HL-60/S4 (cell line): ENCODE results near the gene ECT2.
"Not testable (repeated sequence)": the region's sequence is repeated elsewhere in the genome, so short reads cannot be mapped to it uniquely, and the experiment has no call there.

ENCODE experiments used
- in situ Hi-C: fragments of 300-500 bp; cut with MboI; formaldehyde crosslinking; loops from 2 replicates; pipeline ENCODE4 v1.14.3; 2022; ENCODE audit warnings: low sequenced_read_pairs

ECT2 gene

DNA sequence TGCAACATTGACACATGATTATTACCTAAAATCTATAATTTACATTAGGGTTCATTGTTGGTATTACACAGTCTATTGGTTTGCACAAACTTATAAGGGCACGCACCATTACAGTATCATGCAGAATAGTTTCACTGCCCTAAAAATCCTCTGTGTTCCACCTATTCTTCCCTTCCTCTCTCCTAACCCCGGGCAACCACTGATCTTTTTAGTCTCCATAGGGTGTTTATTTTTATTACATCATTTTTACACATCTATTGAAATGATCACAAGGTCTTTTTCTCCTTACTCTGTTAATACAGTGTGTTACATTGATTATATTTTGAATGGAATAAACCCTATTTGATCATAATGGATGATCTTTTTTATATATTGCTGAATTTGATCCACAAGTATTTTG, 15.5 kb upstream of the ECT2 start:
- in situ Hi-C loops, result no loop called here

DNA sequence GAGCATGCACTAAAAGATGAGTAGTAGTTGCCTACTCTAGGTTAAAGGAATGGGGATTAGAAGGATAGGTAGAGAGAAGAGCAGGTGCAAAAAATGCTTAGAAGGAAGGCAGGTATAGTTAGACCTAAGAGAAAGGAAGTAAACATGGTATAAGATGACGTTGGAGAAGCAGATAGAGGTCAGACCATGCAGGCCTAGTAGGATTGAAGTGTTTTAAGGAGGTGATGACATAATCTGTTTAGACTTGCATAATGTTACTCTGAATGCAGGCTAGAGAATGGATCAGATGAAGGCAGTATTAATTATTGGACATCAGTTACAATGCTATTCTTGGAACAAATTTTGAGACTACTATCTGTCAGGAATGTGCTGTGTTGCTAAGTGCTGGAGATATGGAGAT, 11.1 kb upstream of the ECT2 start:
- in situ Hi-C loops, result no loop called here

DNA sequence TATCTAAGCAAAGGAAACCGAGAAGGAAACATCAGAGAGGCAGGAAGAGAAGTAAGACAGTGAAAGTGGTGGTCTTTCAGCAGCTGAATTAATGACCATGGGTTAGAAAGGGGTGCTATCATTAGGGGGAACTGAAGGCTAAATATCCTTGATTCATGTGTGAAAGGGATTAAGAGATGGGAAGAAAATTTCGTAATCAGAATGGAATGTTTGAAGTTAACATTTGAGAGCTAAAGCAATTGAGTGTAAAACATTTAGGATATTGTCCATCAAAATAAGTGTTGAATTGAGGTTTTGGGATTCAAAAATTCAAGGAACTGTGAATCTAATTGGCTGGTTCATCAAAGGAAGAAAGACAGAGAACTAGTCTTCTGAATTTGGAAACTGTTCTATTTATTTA, 4.1 kb upstream of the ECT2 start:
- in situ Hi-C loops, result no loop called here

DNA sequence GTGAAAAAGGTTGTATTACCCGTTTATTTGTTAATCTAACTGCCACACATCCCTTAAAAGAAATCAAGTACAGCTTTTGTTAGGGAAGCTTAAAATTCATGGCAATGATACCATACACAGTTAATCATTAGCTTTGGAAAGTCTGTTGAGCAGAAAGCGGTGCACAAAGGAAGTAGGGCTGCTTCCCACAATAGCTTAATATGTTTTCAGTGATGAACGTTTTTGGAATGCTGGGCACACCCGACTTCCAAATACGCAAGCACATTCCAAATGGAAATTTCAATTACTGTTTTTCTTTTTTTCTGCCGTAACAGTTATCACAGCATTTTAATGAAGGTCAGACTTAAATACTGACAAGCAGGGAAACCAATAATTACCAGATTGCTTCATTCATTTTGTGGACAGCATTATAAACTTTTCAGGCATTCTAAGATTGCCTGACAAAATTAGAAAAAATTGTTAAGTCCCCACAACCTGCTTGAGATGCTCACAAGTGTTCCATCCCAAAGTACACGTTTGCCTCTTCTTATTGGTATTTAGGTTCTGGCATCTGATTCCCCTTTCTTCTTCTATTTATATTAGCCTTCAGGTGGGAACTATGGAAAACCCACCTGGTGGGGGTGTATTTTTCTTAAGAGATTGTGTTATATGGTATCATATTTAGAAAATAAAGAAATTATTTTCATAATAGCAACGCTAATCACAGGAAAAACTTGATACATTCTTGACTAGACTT, 1.1 kb upstream of the ECT2 start:
- in situ Hi-C loops, result no loop called here

DNA sequence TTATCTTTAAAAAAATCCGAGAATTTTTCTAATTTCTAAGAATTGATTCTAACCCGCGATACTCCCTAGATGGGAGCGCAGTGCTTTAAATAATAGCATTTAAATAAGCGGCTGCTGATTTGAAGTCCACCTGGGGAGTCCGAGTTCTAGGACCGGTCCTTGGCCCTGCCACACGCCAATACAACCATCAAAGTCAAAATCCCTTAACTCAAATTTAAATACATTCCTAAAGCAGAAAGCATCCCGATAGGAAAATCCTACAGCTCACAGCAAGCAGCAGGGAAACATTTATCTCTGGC, 508 bp upstream of the ECT2 start:
- in situ Hi-C loops, result no loop called here

DNA sequence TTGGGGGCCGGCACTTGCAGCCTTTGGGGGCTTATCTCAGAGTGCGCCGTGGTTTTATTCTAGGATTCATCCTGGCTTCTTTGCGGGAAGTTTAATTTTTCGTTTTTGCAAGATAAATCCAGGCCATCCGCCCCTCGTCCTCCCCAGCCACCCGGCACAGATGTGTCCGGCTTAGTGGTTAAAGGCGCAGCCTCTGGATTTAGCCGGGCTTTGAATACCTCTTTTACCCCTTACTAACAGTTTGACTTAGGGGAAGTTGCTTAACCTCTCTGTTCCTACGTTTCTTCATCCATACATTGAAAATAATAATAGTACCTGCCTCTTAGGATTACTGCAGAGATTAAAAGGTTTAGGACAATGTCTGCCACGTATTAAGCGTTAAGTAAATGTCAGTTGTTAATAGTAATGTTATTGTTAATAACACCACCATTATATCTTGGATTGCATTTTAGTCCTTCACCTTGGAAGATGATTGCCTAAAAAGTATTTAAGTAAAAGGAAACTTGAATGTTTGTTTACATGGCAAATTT, 714 bp downstream of the ECT2 start:
- in situ Hi-C loops, result no loop called here

DNA sequence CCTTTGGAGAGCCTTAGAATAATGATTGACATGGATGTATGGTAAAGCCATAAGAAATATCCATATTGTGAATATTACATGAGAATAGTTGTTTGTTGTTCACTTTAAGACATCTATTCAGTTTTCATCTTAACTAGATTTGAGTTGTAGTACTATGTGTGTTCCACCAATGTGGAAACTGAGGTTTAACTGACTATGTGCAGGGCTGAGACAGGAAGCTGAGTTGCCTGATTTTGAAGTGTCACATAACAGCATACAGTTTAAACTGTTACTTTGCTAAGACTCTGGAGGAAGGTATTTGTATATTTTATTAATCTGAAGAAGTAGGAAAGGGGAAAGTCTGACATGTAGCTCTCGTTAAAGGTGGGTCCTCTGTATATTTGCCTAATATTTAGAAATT, 2.1 kb downstream of the ECT2 start:
- in situ Hi-C loops, result no loop called here

DNA sequence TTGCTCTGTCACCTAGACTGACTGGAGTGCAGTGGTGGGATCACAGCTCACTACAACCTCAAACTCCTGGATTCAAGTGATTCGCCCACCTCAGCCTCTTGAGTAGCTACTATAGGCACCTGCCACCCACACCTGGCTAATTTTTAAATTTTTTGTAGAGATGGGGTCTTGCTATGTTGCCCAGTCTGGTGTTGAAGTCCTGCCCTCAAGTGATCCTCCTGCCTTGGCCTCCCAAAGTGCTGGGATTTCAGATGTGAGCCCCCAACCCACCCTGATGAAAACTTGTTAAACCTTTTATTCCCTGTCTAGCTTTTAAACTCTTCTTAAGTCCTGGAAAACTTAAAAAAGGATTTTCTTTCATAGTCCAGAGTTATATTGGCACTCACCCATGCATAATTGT, 2.6 kb downstream of the ECT2 start:
- in situ Hi-C loops, result no loop called here

DNA sequence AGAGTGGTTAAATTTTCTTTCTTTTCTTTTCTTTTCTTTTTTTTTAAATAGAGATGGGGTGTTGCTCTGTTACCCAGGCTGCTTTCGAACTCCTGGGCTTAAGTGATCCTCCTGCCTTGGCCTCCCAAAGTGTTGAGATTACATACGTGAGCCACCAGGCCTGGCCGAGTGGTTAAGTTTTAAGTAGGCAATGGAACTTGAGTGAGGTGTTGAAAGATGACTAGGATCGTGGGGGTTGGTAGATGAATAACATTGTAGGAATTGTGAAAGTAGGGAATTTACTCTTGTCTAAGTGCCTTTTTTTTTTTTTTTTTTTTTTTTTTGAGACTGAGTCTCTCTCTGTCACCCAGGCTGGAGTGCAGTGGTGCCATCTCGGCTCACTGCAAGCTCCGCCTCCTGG, 9.9 kb downstream of the ECT2 start:
- in situ Hi-C loops, result not testable (repeated sequence)

DNA sequence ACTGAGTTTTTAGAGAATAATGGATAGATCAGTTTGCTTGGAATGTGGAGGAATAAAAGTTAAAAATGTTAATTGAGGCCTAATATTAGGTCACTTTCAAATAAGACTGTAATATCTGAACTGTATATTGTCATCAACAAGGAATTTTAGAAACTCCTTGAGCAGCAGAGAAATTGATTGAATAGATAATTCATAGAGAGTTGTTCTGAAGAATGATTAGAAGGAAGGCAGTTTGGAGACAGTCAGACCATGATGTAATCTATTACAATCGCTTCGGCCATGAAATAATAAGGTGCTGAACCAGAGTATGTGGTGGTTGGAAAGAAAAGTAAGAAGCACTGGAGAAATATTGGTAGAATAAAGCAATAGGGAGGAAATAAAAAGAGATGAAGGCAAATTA, 15.7 kb downstream of the ECT2 start:
- in situ Hi-C loops, result no loop called here

DNA sequence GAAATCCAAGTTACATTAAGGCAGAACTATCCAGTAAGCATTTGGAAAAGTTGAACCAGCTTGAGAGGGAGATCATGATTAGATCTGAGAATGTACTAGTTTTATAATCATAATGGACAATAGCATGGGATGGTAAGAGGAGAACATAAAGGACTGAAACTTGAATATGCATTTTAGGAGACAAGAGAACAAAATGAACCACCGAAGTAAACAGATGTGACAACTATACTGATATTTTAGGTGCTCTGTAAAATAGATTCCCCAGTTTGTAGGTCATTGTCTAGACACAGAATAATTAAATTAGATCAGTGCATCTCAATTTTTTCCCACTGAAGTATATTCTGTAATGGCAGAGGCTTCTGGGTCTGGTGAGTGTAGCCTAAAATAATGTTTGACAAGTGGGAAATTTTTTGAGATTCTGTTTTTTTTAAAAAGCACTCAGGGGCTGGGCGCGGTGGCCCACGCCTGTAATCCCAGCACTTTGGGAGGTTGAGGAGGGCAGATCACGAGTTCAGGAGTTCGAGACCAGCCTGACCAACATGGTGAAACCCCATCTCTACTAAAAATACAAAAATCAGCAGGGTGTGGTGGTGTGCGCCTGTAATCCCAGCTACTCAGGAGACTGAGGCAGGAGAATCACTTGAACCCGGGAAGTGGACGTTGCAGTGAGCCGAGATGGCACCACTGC, 16.3 kb downstream of the ECT2 start:
- in situ Hi-C loops, result no loop called here

DNA sequence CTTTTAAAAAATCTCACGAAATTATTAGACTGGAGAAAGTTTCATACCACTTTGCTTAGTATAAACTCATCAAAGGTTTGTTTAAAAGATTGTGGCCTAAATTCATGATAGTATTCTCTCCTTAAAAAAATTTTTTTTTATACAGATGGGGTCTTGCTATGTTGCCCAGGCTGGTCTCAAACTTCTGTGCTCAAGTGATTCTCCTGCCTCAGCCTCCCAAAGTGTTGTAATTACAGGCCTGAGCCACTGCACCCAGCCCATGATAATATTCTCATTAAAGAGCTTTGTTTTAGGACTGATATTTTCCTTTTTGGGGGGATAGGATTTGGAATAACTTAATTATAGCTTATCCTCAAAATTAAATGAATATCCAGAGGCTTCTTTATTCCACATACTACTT, 19.9 kb downstream of the ECT2 start:
- in situ Hi-C loops, result no loop called here

DNA sequence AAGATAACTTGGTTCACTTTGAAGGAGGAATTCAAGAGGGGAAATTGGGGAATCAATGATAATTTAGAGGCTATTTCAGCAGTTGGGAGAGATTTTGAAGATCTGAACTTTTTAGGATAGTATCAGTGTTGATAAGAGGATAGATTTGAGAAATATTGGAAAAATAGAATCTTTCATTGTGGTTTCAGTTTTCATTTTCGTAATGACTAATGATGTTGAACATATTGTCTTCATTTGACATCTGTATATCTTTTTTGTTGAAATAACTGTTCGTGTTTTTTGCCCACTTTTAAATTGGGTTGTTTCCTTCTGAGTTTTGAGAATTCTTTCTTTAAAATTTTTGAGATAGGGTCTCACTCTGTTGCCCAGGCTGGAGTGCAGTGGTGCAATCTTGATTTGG, 21.1 kb downstream of the ECT2 start:
- in situ Hi-C loops, result no loop called here

DNA sequence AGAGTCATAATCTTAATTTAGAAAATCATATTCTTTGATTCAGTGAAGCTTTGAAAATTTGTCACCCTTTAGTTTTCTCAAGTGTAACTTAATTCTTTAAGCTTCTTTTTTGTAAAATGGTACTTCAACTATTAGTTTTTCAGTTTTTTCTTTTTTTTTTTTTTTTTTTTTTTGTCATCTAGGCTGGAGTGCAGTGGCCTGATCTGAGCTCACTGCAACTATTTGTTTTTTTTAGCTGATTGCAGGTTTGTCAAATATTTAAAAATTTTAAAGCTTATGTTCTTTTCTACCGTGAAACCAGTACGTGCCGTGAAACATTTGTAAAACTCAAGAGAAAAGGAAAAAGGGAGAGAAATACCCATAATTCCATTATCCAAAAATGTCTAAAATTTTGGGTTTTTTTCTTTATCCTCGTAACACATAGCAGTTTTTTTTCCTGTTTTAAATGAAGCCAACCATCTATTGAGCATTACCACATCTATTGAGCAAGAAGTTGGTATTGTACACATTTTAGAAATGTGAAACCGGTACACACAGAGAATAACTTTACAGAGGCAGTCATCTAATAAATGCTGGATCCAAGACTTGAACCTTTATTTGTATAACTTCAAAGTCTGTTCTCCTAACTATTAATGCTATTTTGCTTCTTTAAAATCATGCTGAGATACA, 25.7 kb downstream of the ECT2 start:
- in situ Hi-C loops, result no loop called here

DNA sequence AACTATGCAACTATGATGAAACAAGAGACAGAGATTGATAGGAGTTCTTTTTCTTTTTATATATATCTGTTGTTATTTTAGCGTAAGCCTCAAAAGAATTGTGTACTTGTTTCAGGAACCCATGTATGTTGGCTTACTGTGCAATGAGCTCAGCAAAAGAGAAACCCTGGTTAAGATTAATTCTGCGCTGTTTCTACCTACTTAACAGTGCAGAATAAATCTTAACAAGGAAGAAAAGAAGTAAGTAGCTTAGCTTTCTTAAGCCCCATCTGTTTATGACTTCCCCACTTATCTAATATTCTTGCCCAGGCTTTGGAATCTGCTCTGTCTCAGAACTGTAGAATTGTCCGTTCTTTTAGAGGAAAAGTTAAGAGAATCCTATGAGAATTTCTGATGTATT, 27.4 kb downstream of the ECT2 start:
- in situ Hi-C loops, result no loop called here

DNA sequence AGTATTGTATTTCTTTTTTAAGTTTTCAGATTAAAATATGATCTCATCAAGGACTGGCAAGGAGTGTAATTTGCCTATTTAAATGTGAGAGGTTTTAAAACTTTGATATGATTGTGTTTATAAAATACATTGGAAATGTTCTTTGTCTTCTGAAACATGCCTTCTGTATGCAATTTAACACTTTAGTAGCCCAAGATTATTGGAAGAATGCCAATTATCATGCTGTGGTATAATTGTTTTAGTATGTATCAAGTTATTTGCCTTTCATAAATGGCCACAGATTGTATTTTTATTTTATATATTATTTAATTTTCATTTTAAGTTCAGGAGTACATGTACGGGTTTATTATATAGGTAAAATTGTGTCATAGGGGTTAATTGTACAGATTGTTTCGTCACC, 31.7 kb downstream of the ECT2 start:
- in situ Hi-C loops, result no loop called here

DNA sequence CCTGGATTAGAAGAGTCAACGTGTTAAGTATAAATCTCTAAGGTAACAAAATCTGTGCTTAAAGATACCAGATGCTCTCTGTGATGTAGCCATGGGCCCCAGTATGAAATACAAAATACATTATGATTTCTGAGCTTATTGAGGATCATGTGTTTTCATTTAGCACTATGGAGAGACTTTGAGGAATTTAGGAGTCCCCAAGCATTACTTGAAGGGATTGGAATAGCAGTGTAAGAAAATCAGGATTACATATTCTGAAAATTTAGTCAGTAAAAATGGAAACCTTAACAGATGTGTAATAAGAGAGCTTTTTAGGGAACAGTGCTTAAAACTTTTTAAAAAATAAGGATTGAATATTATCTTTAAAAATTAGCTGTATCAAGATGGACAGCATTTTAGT, 35.5 kb downstream of the ECT2 start:
- in situ Hi-C loops, result no loop called here

DNA sequence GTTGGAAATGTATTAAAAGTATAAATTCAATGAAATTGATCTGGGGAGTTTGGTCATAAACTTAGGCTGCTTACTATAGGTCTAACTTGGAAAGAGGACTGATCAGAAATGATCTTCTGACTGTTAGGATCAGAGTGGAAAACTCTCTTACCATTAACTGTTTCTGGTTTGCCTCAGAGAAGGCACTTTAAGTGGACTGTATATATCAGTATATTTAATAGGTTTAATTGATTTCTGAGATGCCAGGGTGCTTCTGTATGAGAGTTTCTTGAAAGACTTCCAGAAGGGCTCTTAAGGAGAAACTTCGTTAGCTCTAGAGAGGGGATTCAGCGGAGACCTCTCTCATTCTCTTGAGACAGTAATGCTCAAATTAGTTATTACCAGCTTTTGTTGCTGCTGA, 36.5 kb downstream of the ECT2 start:
- in situ Hi-C loops, result no loop called here

DNA sequence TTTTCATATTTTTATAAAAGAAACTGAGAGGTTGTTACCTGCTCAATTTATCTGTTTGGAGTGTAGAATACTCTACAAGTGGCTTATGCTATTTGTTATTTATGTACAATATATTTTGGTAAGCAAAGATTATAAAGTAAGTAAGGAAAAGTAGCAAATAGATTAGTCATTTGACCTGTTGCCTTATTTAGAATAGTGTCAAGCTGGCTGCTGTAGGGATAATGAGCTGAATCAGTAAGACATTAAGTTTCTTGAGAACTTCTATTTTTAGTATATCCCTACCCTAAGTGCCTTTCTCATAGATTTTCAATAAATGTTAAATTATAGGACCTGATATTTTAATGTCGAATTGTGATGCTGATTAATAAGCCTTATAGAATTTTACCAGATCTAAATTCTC, 37.2 kb downstream of the ECT2 start:
- in situ Hi-C loops, result no loop called here

DNA sequence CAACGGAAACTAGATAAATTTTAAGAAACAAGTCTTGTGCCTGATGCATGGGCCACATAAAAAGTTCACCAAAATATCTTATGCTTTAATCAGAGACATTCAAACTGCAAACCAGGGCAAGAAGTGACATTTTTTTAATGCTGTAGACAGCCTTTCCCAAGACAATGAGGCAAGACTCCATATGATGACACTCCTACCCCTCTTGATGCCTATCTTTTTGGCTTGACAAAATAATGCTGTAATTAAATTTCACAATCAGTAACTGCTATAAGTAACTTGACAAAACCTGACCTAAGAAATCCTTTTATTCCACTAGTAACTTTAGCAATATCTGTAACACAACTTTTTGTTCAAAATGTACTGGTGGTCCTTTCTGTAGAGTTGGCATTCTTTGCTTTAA, 48.7 kb downstream of the ECT2 start:
- in situ Hi-C loops, result no loop called here

DNA sequence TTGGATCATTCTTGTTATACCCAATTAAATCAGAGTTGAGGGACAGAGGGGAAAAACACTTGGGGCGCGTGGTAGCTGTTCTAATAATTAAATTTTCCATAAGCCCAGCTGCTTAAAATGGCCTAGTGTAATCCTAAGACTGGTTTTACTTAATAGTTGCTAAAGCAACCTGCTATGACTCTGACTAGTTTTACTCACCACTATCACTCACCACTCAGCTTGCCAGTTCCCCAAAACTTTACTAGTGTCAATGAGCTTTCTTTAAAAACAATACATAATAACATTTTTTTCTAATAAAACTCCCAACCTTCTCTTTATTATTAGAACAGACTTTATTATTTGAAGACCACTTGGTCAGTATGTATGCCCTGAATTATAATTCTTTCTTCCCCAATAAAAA, 49.6 kb downstream of the ECT2 start:
- in situ Hi-C loops, result no loop called here

DNA sequence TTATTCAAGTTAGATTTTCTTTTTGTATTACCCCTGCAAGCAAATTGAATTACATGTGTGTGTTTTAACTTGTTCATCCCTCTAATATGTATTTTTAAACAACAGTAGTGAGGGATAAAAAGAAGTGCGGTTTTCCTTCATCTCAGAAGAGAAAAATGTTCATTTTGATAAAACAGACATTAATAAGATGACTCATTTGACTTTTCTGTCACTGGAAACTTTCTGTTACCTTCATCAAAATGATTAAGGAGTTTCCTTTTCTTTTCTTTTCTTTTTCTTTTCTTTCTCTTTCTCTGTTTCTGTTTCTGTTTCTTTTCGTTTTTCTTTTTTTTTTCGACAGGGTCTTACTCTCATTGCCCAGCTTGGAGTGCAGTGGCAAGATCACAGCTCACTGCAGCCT, 53.0 kb downstream of the ECT2 start:
- in situ Hi-C loops, result no loop called here
